ENCODE data around the gene MSANTD1. TPM values are rescaled to one million over a fixed set of nuclear protein-coding genes. Genes with fewer than 3 reads are reported as not detected.

The MSANTD1 gene
- total and polyA plus RNA-seq, 2 of the 8 experiments (the other 6 are each of a cell fraction or from before 2014, with no cell fraction given): 0.23 to 0.45 TPM

DNA sequence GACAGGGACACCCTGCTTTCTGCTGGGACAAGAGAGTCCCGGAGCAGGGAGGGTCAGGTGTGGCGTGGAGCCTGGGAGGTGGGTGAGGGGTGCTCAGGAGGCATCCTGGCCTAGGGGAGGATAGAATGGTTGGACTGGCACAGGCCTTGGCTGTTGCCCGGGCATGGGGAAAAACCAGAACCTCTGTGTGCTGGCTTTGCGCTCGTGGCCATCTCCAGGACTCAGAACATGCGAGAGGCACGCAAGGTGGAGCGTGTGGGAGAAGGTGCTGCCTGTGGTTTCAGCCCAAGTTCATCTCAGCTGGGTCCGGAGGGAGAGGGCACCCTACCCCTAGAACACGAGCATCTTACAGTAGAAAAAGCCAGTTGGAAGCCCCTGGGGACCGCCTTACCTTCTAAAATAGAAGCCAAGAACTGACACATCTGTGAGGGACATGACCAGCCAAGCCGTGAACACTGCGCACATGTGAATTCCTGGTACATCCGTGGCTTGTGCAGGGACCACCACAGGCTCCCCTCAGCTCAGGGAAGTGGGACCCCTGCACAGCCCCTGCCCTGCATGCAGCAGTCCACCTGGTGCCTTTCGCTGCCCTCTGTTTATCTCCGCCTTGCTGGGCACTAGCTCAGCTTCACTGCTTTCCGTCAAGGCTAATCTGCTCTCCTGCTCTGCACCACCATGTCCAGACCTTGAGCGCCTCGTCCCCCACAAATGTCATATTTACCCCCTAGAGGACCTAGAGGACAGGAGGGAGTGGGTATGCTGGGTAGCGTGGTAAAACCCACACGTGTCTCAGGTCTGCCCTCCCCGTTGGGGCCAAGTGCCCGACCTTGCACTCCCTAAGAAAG lies 13.5 kb downstream of the MSANTD1 start:
- WGBS, 2 experiments (ENCODE audit: extremely low coverage in 1 of 2, insufficient coverage in 1 of 2, insufficient read length in 1 of 2, insufficient replicate concordance in 2 of 2, low coverage in 1 of 2, low lambda C conversion rate in 2 of 2, missing lambda C conversion rate in 1 of 2): 97% methylated on average over 23 of the region's 23 CpGs; no CpG with 5 or more reads in 1 of the 2 experiments
- no peak overlapping the region for H2BK120ac ChIP-seq (replicated peaks; ENCODE audit: low read depth, low read length)
- no peak overlapping the region for H3K27ac ChIP-seq (ENCODE audit: low read depth, low read length)
- no peaks in the 10 kb centered on the region; a peak in 2 of 7 replicates for H3K27me3 ChIP-seq (replicated peaks in 1 of 4; ENCODE audit: control insufficient read depth in 3 of 4, extremely low read depth in 1 of 4, insufficient read depth in 3 of 4, low read length in 3 of 4)
- no peaks in the 10 kb centered on the region for H4K20me1 ChIP-seq (replicated peaks in 1 of 2; ENCODE audit: control insufficient read depth in 1 of 2, insufficient read depth in 2 of 2, low read length in 2 of 2)
- H3K56ac ChIP-seq (replicated peaks; ENCODE audit: insufficient read length, low read depth, low read length): no peak overlapping the region
- H4K8ac ChIP-seq (ENCODE audit: extremely low read depth, insufficient read depth, low read length): no peak overlapping the region; the same call in 1 of the 2 replicates
- TF ChIP-seq JUND (IDR thresholded peaks at IDR 0.05; ENCODE audit: low read length) (no peak), CTBP2 (IDR thresholded peaks at IDR 0.05; ENCODE audit: borderline replicate concordance, insufficient read depth, insufficient read length, low read length) (no peak), JUN (IDR thresholded peaks at IDR 0.05; ENCODE audit: low read depth, low read length) (no peak), SP4 (IDR thresholded peaks at IDR 0.05; ENCODE audit: low read length) (no peak), TCF12 (IDR thresholded peaks at IDR 0.05; ENCODE audit: low read depth, low read length) (no peak), ASH2L (IDR thresholded peaks at IDR 0.05; ENCODE audit: low read length) (no peak), HDAC2 (IDR thresholded peaks at IDR 0.05; ENCODE audit: borderline replicate concordance in 1 of 2, low read depth in 2 of 2, low read length in 2 of 2) (no peak)
- H3K18ac ChIP-seq (ENCODE audit: extremely low read depth, low read length): no peak overlapping the region
- H3K14ac ChIP-seq (ENCODE audit: insufficient read length): no peak overlapping the region
- peak in 1 of 2 experiments; percentile 38 for DNase-seq (ENCODE audit: low read depth in 1 of 2, low spot score in 2 of 2)
- ChIA-PET CTCF (ENCODE audit: partially characterized antibody) (interaction anchor here (1.3 to 1.9 kb wide), 2 partner anchors 56 to 218 kb away, joined by 4 to 5 read pairs; no protein-coding TSS in a partner anchor), POLR2A (ENCODE audit: partially characterized antibody) (interaction anchor here (0.6 kb wide), 1 partner anchor 26 kb away, joined by 3 read pairs; no protein-coding TSS in a partner anchor)
- no peak overlapping the region for H3K4me2 ChIP-seq (ENCODE audit: insufficient read depth in 1 of 2, low read depth in 2 of 2, low read length in 2 of 2)
- no peak overlapping the region for H3K4ac ChIP-seq (replicated peaks; ENCODE audit: insufficient read length, low read depth, low read length)
- H3K36me3 ChIP-seq (ENCODE audit: control insufficient read depth in 2 of 4, insufficient read depth in 4 of 4, low read length in 3 of 4): no peaks in the 10 kb centered on the region
- no peak overlapping the region for H2BK12ac ChIP-seq (ENCODE audit: low read depth, low read length)
- H3K79me1 ChIP-seq (ENCODE audit: low read depth, low read length): no peaks in the 10 kb centered on the region
- no peaks in the 10 kb centered on the region for H3K23me2 ChIP-seq (ENCODE audit: low read depth, low read length)
- no peak overlapping the region for H2BK20ac ChIP-seq (ENCODE audit: low read length)
- H2BK15ac ChIP-seq (ENCODE audit: low read length): no peak overlapping the region
- no peak overlapping the region for H2BK5ac ChIP-seq (ENCODE audit: low read depth, low read length)
- H3K9me3 ChIP-seq (ENCODE audit: insufficient read depth in 2 of 2, low read depth in 1 of 2, low read length in 1 of 2): no peaks in the 10 kb centered on the region
- H3K79me2 ChIP-seq (ENCODE audit: control insufficient read depth in 1 of 2, insufficient read depth in 2 of 2, low read length in 2 of 2): no peaks in the 10 kb centered on the region
- H3K23ac ChIP-seq (ENCODE audit: insufficient read length): no peak overlapping the region
- no peak overlapping the region for H4K91ac ChIP-seq (replicated peaks; ENCODE audit: insufficient read length, low read length)
- H3K9ac ChIP-seq (replicated peaks in 1 of 4; ENCODE audit: extremely low read depth in 1 of 4, low read depth in 3 of 4, low read length in 3 of 4): no peak overlapping the region
- no peak overlapping the region for H3K4me3 ChIP-seq (ENCODE audit: extremely low read depth in 1 of 4, insufficient read depth in 2 of 4, low read depth in 3 of 4, low read length in 4 of 4)
- no peak overlapping the region for H2AK5ac ChIP-seq (ENCODE audit: low read depth, low read length)
- H3K4me1 ChIP-seq (replicated peaks in 1 of 4; ENCODE audit: control insufficient read depth in 3 of 4, insufficient read depth in 4 of 4, low read length in 3 of 4): no peaks in the 10 kb centered on the region; a peak in 1 of 7 replicates
- no peak for FAIRE-seq
- H2AFZ ChIP-seq (ENCODE audit: low read length): no peak overlapping the region
- no peak overlapping the region for H4K5ac ChIP-seq (ENCODE audit: insufficient read length, low read depth, low read length)

Measured in H1 (cell line).